GM19372 (cell line): ENCODE measurements around the gene TLCD1.
"Not testable (repeated sequence)": the region's sequence is repeated elsewhere in the genome, so short reads cannot be mapped to it uniquely, and the experiment has no call there.

Experiments used
- ATAC-seq: cut with Tn5 transposase; IDR thresholded peaks from one replicate; pipeline ENCODE4 v1.9.1; 2021; ENCODE audit warnings: mild to moderate bottlenecking, low read depth, moderate library complexity; ENCODE audit not compliant: unreplicated experiment

The TLCD1 gene

GRCh38 chr17:28747051-28747691 lies 21.1 kb upstream of the TLCD1 start:
- ATAC-seq: no peak

DNA sequence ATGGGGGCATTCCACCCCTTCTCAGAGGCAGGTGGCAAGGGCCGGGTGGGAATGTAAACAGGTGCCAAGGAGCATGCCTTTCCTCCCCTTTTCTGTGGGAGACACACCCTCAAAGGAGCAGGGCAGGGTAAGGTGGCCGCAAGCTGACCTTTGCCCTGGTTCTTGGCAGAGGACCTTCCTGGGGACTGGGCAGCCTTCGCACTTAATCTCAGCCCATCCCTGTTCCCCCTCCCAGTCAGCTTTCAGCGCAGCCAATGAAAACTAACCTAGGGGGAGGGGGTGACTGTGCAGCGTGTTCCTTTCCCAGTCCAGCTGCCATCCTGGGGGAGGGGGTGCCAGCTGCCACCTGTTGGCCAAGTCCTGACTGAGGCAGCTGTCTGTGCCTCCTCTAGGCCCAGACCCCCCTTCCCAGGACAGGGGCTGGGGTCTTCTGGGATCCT lies 20.6 kb upstream of the TLCD1 start:
- ATAC-seq: no peak

DNA sequence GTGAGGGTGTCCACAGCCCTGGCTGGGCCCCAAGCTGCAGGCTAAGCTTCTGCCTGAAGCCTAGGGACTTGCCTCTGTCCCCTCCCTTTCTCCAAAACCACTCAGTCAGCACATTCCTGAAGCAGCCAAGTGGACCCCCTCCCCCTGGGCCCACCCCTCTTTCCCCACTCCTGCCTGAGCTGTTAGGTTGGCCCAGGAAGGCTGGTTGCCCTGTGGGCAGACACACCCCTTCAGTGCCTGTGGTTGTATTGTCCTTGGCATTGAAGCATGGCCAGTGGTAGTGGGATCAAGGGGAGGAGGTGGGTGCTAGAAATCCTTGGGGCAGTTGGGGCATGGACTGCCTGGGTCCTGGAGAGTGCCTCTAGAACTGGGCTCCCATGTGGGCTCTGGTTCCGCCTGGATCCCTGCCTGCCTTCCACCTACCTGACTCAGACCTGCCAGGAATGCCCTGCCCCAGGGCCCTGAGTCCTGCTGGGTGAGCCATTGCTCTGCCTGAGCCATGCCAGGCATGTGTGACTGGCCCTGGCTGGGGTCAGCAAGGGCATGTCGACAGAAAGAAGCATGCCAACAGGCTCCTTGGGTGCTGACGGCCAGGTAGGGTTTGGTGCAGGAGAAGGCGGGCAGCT lies 19.9 kb upstream of the TLCD1 start:
- ATAC-seq: no peak

- no peak for ATAC-seq
Observed at GRCh38 chr17:28744972-28745785, 19.1 kb upstream of the TLCD1 start.

DNA sequence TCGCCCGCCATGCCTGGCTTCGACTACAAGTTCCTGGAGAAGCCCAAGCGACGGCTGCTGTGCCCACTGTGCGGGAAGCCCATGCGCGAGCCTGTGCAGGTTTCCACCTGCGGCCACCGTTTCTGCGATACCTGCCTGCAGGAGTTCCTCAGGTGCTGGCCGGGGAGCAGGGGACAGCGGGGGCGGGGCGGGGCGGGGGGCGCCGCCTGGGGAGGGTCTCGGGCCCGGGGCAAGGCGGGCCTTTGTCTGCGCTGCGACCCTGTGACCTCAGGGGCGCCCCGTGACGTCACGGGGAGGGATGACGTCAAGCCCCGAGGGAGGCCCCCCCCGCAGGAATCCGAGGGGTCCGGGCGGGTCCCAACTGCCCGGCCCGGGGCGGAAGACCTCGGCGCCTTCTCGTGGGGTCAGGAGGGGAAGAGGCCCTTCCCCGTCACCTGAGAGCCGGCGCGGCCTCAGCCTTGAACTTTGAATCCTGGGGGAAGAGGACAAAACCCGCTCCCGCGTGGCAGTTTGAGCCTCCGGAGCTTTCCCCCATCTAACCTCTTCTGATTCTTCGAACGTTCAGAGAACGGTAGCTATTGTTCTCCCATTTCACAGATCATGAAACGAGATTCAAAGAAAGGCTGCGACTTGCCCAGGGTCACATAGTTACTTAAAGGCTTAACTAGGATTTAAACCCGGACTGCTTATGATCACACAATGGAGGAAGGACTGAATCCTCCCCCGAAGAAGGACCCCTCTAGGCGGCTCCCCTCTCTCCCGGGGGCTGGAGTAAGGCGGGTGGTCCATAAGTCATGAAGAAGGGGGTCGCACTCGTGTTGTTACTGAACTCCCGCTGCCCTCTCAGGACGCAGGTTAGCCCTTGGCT lies 18.3 kb upstream of the TLCD1 start:
- peak; percentile 33 for ATAC-seq

DNA sequence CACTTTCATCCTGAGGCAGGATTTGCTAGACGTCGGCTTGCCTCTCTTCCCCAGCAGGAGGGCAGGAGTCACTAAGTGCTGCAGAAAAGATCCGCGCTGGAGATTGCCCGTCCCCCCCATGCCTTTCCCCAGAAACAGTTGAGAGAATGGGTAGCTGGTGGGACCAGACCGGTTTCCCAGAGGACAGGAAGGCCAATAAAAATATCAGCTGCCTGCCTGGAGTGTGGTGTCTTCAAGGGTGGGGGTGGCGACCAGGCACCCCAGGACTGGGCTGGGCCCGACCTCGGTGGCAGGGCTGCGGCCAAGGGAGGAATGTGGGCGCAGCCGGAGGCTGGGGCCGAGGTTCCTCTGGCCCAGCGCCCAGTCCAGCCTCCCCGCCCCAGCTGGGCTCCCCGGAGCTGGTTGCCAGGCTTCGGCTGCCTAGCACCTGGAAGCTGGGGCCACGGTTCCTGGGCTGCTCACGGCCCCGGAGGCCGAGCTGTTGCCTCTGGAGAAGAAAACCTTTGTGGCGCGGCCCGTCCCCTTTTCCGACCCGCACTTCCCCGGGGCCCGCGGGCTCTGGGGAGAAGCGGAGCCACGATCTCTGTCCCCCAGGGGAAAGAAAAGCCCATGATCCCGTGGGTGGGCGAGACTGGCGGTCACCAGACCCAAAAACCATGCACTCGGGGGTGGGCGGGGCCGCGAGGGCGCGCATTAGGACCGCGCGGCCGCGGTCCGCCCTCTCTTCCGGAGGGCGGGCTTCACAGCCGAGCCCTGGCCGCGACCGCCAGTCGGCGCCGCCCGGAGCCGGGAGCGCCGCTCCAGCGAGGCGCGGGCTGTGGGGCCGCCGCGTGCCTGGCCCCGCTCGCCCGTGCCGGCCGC lies 17.4 kb upstream of the TLCD1 start, which contains the start of gene TRAF4:
TSS of gene TRAF4 (plus strand) at position 769 of the 861 bp plus-strand sequence. CDS start 102 bp downstream, outside the sequence.
- ATAC-seq: peak; percentile 70

- no peak for ATAC-seq
Observed at GRCh38 chr17:28741358-28742349, 15.6 kb upstream of the TLCD1 start.

DNA sequence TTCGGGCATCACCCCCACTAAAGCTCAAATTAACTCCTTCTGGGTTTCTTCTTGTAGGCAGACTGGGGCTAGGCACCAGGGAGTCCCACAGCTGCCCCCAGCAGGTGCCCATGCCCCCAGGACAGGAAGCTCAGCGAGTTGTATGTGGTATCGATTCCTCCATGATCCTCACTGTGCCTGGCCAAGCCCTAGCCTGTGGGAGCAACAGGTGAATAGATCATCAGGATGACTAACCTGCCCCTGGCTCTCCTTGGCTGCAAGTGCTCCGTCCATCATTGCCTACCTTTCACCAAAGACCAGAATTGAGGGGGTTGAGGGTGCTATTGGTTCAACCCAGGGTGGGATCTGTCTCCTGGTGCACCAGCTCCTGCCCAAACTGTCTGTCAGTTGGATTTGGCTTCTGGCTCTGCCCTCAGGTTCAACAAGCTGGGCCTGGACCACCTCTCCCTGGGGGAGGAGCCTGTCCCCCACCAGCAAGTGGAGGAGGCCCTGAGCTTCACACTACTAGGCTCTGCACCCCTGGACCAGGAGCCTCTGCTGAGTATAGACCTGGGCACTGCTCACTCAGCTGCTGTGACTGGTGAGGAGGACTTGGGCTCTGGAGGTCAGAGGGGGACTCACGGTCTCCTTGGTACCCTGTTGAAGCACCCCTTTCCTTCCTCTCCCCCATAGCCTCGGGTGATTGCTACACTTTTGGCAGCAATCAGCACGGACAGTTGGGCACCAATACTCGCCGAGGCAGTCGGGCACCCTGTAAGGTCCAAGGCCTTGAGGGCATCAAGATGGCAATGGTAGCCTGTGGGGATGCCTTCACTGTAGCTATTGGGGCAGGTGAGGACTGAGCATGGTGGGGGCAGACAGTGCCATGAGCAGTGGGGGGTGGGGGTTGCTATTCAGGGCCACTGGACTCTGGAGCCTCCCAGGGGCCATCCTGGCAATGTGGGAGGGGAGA lies 14.6 kb upstream of the TLCD1 start:
- no peak for ATAC-seq

DNA sequence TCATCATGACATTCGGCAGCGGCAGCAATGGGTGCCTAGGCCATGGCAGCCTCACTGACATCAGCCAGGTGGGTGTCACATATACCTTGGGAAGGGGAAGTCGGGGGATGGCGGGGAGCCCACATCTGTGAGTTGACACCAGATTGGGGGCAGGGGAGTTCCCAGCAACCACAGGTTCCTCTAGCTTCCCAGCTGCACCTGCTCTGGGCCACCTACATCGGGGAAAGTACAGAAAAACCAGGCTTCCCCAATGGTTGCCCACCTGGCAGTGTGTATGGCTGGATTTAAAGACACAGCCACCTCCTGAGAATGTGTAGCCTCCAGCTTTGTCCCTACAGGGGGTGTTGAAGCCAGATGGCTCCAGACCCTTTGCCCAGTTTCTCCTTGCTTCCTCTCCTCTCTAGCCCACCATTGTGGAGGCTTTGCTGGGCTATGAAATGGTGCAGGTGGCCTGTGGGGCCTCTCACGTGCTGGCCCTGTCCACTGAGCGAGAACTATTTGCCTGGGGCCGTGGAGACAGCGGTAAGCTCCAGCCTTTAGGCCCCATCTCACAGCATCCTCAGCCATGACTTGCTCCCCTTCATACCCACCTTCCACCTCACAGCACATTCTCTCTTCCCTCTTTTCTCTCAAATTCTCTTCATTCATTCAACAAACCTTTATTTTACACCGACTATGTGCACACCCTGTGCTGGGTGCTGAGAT lies 12.8 kb upstream of the TLCD1 start:
- ATAC-seq: no peak

GRCh38 chr17:28737770-28738679 lies 12.0 kb upstream of the TLCD1 start:
- ATAC-seq: peak; percentile 66

- no peak for ATAC-seq
Observed at GRCh38 chr17:28737316-28737715, 11.3 kb upstream of the TLCD1 start.

GRCh38 chr17:28735913-28736769 lies 10.1 kb upstream of the TLCD1 start:
- not testable (repeated sequence) for ATAC-seq

- ATAC-seq: no peak
Observed at GRCh38 chr17:28735242-28735722, 9.2 kb upstream of the TLCD1 start.

- ATAC-seq: no peak
Observed at GRCh38 chr17:28734712-28735241, 8.7 kb upstream of the TLCD1 start.
